Heart left ventricle (tissue), 13 donors: Measurements from ENCODE around the gene EFNB3.

Experiments
- POLR2A ChIP-seq, 2 donors: fragments of 450-650 bp; IDR thresholded peaks; one replicate each; pipeline ENCODE4 v1.6.1; 2017; ENCODE audit warnings: antibody characterized with exemption in 2 of 2, mild to moderate bottlenecking in 2 of 2, moderate library complexity in 2 of 2
- TF ChIP-seq, protein P1 (sequence below), 12 donors: fragments of 200-600 bp; sonication (generic) in 4 of 12; IDR thresholded peaks; one replicate each; pipeline versions ENCODE4 v1.5.0 to v1.8.0; 2018 to 2022; ENCODE audit warnings: antibody characterized with exemption in 12 of 12, mild to moderate bottlenecking in 5 of 12
- donor health status: ischemic (EF 13 %, LVEDD 7.1; RV severe dilation, severe dysfunction).
- donor health status: DM: no; HTN: yes; CAD: no.
- donor health status: DM: no; HTN: no; CAD: no.
- donor health status: ischemic (EF 25% LVEDD 6.9; RV normal size, moderate dysfunction).
- donor health status: ischemic (EF 25% LVEDD 5.7; RV mildly dilated, moderate dysfunction).
- donor health status: ischemic (EF 35%, LVEDD 5.7; RV mildly dilated, moderate dysfunction).
- donor health status: nonischemic (EF 11% LVEDD 7.7; RV severe dilation, severe dysfunction).
- donor health status: DM: yes; HTN: yes; CAD: no.
- donor health status: PGD.
- donor health status: ischemic (EF 29% LVEDD 5.4; RV normal size, mild dysfunction).
- donor health status: nonischemic (EF 23%, LVEDD 6.1; RV moderate dilation, normal function).

DNA sequence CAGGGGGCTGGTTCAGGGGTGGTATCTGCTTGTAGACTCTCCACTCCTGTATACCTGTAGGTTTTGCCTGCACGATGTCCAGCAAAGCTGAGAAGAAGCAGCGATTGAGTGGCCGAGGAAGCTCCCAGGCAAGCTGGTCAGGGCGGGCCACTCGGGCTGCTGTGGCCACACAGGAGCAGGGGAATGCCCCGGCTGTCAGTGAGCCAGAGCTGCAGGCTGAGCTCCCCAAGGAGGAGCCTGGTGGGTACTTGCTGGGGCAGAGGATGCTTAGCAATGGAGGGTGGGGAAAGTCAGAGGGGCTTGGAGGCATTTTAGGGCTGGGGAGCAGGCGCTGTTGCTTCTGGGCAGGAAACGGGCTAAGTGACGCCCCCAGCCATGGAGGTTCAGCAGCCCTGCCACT lies 14.7 kb downstream of the EFNB3 start:
- TF ChIP-seq, protein P1, sequence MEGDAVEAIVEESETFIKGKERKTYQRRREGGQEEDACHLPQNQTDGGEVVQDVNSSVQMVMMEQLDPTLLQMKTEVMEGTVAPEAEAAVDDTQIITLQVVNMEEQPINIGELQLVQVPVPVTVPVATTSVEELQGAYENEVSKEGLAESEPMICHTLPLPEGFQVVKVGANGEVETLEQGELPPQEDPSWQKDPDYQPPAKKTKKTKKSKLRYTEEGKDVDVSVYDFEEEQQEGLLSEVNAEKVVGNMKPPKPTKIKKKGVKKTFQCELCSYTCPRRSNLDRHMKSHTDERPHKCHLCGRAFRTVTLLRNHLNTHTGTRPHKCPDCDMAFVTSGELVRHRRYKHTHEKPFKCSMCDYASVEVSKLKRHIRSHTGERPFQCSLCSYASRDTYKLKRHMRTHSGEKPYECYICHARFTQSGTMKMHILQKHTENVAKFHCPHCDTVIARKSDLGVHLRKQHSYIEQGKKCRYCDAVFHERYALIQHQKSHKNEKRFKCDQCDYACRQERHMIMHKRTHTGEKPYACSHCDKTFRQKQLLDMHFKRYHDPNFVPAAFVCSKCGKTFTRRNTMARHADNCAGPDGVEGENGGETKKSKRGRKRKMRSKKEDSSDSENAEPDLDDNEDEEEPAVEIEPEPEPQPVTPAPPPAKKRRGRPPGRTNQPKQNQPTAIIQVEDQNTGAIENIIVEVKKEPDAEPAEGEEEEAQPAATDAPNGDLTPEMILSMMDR (IDR thresholded peaks at IDR 0.05) = no peak
- TF ChIP-seq POLR2A (IDR thresholded peaks at IDR 0.05) = no peak
